ENCODE results near the gene RRAGD.

- TF ChIP-seq ZBTB4 (CRISPR knock-in tag; IDR thresholded peaks at IDR 0.05; ENCODE audit: borderline replicate concordance) (no peak), ATF7-NPFF (CRISPR knock-in tag; IDR thresholded peaks at IDR 0.05; ENCODE audit: low read depth) (no peak), HMGA1 (CRISPR knock-in tag; conservative IDR thresholded peaks at IDR 0.05) (no peak), MXD4 (CRISPR knock-in tag; IDR thresholded peaks at IDR 0.05) (no peak), ZBED4 (CRISPR knock-in tag; IDR thresholded peaks at IDR 0.05; ENCODE audit: borderline replicate concordance) (no peak), CREM (IDR thresholded peaks at IDR 0.05) (no peak), CREM (CRISPR knock-in tag; IDR thresholded peaks at IDR 0.05) (no peak), ZNF670 (CRISPR knock-in tag; IDR thresholded peaks at IDR 0.05; ENCODE audit: borderline replicate concordance) (no peak), CTCF (CRISPR knock-in tag; IDR thresholded peaks at IDR 0.05) (no peak), TAF1 (CRISPR knock-in tag; IDR thresholded peaks at IDR 0.05) (no peak), EHMT2 (IDR thresholded peaks at IDR 0.05; ENCODE audit: borderline replicate concordance, low read depth, low read length) (no peak), ZNF704 (CRISPR knock-in tag; IDR thresholded peaks at IDR 0.05; ENCODE audit: borderline replicate concordance) (no peak)
Measured at GRCh38 chr6:89414215-89414614, 2.1 kb upstream of the RRAGD start.

All from HepG2 (cell line).